ENCODE measurements around the gene SKP1.

Gene SKP1

GRCh38 chr5:134099939-134100282, 76.8 kb downstream of the SKP1 start:
- TF ChIP-seq SIN3A (IDR thresholded peaks at IDR 0.05; ENCODE audit: borderline replicate concordance, insufficient read depth, low read length) (no peak), POLR2AphosphoS5 (IDR thresholded peaks at IDR 0.05; ENCODE audit: low read depth, low read length) (no peak), TAF1 (IDR thresholded peaks at IDR 0.05; ENCODE audit: borderline replicate concordance, insufficient read depth, low read length) (no peak), REST (IDR thresholded peaks at IDR 0.05; ENCODE audit: insufficient read depth in 1 of 2, low read depth in 2 of 2, low read length in 2 of 2) (no peak), FOXP2 (optimal IDR thresholded peaks at IDR 0.05; ENCODE audit: borderline replicate concordance, extremely low read depth, extremely low read length, insufficient read depth) (no peak)

- TF ChIP-seq FOXP2 (optimal IDR thresholded peaks at IDR 0.05; ENCODE audit: borderline replicate concordance, extremely low read depth, extremely low read length, insufficient read depth) (no peak), TAF1 (IDR thresholded peaks at IDR 0.05; ENCODE audit: borderline replicate concordance, insufficient read depth, low read length) (no peak), REST (IDR thresholded peaks at IDR 0.05; ENCODE audit: insufficient read depth in 1 of 2, low read depth in 2 of 2, low read length in 2 of 2) (no peak), SIN3A (IDR thresholded peaks at IDR 0.05; ENCODE audit: borderline replicate concordance, insufficient read depth, low read length) (no peak), POLR2AphosphoS5 (IDR thresholded peaks at IDR 0.05; ENCODE audit: low read depth, low read length) (no peak)
These were observed 77.4 kb downstream of the SKP1 start for GRCh38 chr5:134099288-134099872.

Measured in PFSK-1 (cell line).